RWPE1 (cell line): ENCODE measurements around the gene LRRC23.
"Not testable (repeated sequence)": the region's sequence is repeated elsewhere in the genome, so short reads cannot be mapped to it uniquely, and the experiment has no call there.

Experiments
- CTCF ChIA-PET: fragments of 350-600 bp; sonication (Branson Sonifier 250); formaldehyde crosslinking; extraction: SDS; loops from one replicate; lab custom pipeline; 2021; lab: Yijun Ruan, JAX
- POLR2A ChIA-PET: fragments of 400-600 bp; formaldehyde crosslinking; extraction: SDS; loops from one replicate; lab custom pipeline; 2020; ENCODE audit warnings: antibody characterized with exemption; ENCODE audit not compliant: low non-redundant PET; lab: Yijun Ruan, JAX
- DNase-seq: peaks from one replicate; pipeline ENCODE4 v3.0.0; 2012; ENCODE audit warnings: low spot score
- H3K27ac ChIP-seq: fragments of 450-650 bp; 2 replicates; pipeline ENCODE4 v1.5.1; 2017
- TF ChIP-seq, protein P1 (sequence below): fragments of 450-650 bp; conservative IDR thresholded peaks from 2 replicates; pipeline ENCODE4 v1.5.1; 2017; ENCODE audit warnings: low read depth, mild to moderate bottlenecking

LRRC23 gene

DNA sequence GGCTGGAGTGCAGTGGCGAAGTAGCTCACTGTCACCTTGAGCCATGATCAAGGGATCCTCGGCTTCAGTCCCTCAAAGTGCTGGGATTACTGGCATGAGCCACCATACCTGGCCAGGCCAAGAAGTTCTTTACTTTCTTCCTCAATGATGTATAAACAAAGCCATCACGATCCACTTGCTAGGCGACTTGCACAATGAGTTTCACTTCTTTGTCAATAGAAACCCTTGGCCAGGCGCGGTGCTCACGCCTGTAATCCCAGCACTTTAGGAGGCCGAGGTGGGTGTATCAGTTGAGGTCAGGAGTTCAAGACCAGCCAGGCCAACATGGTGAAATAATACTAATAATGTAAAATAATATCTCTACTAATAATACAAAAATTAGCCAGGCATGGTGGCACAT lies 17.2 kb upstream of the LRRC23 start:
- ChIA-PET CTCF (no interaction called here), POLR2A (no interaction called here)
- TF ChIP-seq, protein P1, sequence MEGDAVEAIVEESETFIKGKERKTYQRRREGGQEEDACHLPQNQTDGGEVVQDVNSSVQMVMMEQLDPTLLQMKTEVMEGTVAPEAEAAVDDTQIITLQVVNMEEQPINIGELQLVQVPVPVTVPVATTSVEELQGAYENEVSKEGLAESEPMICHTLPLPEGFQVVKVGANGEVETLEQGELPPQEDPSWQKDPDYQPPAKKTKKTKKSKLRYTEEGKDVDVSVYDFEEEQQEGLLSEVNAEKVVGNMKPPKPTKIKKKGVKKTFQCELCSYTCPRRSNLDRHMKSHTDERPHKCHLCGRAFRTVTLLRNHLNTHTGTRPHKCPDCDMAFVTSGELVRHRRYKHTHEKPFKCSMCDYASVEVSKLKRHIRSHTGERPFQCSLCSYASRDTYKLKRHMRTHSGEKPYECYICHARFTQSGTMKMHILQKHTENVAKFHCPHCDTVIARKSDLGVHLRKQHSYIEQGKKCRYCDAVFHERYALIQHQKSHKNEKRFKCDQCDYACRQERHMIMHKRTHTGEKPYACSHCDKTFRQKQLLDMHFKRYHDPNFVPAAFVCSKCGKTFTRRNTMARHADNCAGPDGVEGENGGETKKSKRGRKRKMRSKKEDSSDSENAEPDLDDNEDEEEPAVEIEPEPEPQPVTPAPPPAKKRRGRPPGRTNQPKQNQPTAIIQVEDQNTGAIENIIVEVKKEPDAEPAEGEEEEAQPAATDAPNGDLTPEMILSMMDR, result no peak
- DNase-seq, result no peak
- no peak overlapping the region for H3K27ac ChIP-seq

DNA sequence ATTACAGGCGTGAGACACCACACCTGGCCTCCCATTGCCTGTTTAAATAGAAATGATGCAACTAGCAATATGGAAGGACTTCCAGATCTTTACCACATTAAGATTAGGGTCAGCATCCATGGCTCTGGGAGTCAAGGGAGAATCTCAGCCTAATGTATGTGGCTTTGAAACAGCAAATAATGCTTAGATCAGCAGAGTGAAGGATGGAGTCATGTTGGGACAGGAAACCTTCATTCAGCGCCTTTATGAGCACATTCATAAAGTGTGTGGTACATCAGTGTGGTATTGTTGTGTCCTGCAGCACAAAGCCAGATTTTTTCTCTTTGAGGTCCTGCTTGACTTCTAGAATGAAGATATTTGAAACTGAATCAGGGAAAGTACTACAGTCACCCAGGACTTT lies 16.3 kb upstream of the LRRC23 start:
- ChIA-PET CTCF (no interaction called here), POLR2A (no interaction called here)
- TF ChIP-seq, protein P1, result no peak
- no peak overlapping the region for H3K27ac ChIP-seq
- DNase-seq, result no peak

DNA sequence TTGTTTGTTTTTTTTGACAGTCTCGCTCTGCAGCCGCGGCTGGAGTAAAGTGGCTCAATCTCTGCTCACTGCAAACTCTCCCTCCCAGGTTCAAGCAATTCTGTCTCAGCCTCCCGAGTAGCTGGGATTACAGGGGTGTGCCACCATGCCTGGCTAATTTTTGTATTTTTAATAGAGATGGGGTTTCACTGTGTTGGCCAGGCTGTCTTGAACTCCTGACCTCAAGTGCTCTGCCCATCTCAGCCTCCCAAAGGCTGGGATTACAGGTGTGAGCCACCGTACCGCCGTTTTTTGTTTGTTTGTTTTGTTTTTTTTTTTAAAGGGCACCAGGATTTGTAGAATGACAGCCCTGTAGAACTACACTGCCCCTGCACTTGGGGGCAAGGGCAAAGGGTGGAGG lies 15.8 kb upstream of the LRRC23 start:
- H3K27ac ChIP-seq, POLR2A ChIA-PET, DNase-seq: not testable (repeated sequence)
- CTCF ChIA-PET, result interaction anchor here (0.5 kb wide), 1 partner anchor 12 kb away, joined by 3 read pairs; no protein-coding TSS in a partner anchor

DNA sequence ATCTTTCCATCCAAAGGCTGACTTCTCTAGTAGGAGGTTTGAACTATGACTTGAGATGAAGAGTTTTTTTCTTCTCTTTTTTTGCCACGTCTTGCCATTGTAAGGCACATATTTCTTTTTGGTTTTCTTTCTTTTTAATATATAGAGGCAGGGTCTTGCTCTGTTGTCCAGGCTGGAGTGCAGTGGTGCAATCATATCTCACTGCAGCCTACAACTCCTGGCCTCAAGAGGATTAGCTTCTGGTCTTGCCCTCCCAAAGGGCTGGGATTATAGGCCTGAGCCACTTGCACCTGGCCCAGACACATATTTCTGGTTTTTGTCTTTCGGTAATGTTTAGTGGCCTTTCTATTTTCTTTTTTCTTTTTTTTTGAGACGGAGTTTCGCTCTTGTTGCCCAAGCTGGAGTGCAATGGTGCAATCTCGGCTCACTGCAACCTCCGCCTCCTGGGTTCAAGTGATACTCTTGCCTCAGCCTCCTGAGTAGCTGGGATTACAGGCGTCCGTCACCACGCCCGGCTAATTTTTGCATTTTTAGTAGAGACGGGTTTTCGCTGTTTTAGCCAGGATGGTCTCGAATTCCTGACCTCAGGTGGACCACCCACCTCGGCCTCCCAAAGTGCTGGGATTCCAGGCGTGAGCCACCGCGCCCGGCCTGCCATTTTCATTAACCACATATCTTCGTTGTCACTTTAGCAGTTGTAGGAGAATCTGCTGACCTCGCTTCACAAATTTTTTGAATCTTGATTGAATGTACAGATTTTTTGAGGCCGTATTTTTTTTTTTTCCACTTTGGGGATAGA lies 14.6 kb upstream of the LRRC23 start:
- H3K27ac ChIP-seq, result peak overlapping the region; percentile 45; the same call in 1 of the 2 replicates
- CTCF ChIA-PET, result interaction anchor here (0.6 kb wide), 1 partner anchor 13 kb away, joined by 3 read pairs; no protein-coding TSS in a partner anchor
- DNase-seq, POLR2A ChIA-PET: not testable (repeated sequence)

DNA sequence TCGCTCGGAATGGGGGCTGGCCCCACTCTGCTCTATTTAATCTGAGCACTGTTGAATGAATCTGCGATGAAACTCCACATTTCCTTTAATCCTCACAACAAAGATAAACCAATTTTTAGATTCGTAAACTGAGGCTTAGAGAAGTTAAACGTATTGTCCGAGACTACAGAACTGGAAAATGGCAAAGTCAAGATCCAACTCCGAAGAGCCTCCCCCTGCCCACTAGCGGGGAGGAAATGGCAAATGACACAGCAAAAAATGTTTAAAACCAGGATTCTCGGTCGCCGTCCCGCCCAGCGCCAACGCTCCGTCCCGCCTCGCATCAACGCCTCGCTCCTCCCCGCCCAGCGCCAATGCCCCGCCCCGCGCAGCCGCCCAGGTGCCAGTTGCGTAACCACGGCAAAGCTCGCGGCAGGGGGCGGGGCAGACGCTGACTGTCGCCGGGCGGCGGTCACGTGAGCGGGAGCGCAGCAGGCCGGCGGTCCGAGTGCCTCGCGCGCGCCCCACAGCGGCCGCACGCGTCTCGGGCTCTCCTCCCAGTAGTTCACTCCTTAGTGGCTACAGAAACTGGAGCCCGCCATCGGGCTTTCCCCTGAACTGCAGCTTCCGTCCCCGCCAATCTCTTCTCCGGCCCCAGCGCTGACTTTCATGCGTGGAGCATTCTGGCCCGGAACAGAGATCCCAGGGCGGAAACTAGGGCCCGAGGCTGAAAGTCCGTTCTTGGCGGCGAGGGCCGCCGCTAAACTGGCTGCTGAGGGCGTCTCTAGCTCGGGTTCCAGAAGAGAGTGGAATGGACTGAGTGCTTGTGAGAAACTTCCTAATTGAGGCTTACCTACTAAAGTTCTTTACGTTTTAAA lies 13.6 kb upstream of the LRRC23 start:
- peak overlapping the region; percentile 77 for H3K27ac ChIP-seq
- TF ChIP-seq, protein P1, result peak; percentile 75
- CTCF ChIA-PET, result interaction anchor here (0.6 to 1.6 kb wide), 15 partner anchors 10 to 830 kb away, joined by 3 to 16 read pairs (median 4); partner anchors contain the start of genes LRRC23, MLF2 and SPSB2
- POLR2A ChIA-PET, result interaction anchor here (0.5 to 1.4 kb wide), 8 partner anchors 9 to 1815 kb away, joined by 3 to 9 read pairs (median 3); partner anchors contain the start of gene COPS7A
- peak; percentile 91 for DNase-seq

DNA sequence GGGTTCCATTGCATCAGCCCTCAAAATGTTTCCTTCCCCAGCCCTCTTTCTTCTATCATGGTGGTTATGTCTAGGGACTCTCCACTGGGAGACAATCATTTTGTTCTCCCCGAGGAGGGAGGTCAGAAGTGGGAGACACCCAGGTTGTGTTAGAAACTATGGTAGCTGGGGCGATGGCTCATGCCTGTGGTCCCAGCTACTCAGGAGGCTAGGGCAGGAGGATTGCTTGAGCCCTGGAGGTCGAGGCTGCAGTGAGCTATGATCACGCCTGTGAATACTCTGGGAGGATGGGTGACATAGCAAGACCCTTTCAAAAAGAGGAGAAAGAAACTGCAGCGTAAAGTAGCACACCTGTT lies 13.0 kb upstream of the LRRC23 start:
- TF ChIP-seq, protein P1, result no peak
- ChIA-PET CTCF (interaction anchor here (0.6 to 1.6 kb wide), 13 partner anchors 10 to 362 kb away, joined by 3 to 16 read pairs (median 4); partner anchors contain the start of genes LRRC23, MLF2 and SPSB2), POLR2A (interaction anchor here (0.5 to 1.4 kb wide), 7 partner anchors 9 to 1814 kb away, joined by 3 to 9 read pairs (median 3); partner anchors contain the start of gene COPS7A)
- peak overlapping the region; percentile 77 for H3K27ac ChIP-seq
- DNase-seq, result no peak

DNA sequence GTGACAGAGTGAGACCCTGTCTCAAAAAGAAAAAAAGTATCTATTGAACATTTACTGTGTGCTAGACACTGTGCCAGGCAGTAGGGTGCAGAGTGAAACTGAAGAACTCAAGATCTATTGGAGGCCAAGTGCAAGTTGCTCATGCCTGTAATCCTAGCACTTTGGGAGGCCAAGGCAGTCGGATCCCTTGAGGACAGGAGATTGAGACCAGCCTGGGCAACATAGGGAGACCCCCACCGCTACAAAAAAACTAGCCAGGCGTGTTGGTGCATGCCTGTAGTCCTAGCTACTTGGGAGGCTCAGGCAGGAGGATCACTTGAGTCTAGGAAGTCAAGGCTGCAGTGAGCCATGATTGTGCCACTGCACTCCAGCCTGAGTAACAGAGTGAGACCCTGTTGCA lies 11.9 kb upstream of the LRRC23 start:
- CTCF ChIA-PET, POLR2A ChIA-PET, DNase-seq, H3K27ac ChIP-seq: not testable (repeated sequence)
